ES-I3 (cell line): ENCODE results near the gene KCNK4.
"Not testable (repeated sequence)": the region's sequence is repeated elsewhere in the genome, so short reads cannot be mapped to it uniquely, and the experiment has no call there.

Experiments
- H3K36me3 ChIP-seq: 2 replicates; pipeline ENCODE4 v1.6.1; 2013; ENCODE audit warnings: mild to moderate bottlenecking, low read length, control low read depth, moderate library complexity; ENCODE audit not compliant: insufficient read depth
- H3K4me1 ChIP-seq: 2 replicates; pipeline ENCODE4 v1.6.1; 2013; ENCODE audit warnings: mild to moderate bottlenecking, control low read depth, low read length; ENCODE audit not compliant: insufficient read depth
- H3K9ac ChIP-seq: 2 replicates; pipeline ENCODE4 v1.6.1; 2013; ENCODE audit warnings: low read depth, mild to moderate bottlenecking, low read length, moderate library complexity
- H3K9me3 ChIP-seq: 2 replicates; pipeline ENCODE4 v1.6.1; 2013; ENCODE audit warnings: mild to moderate bottlenecking, low read length, moderate library complexity; ENCODE audit not compliant: control insufficient read depth, insufficient read depth

The KCNK4 gene

GRCh38 chr11:64291262-64291751, at the start of gene KCNK4:
Gene KCNK4 (plus strand): TSS chr11:64291302. CDS start chr11:64293019, 1,717 bp downstream.
- 0 out of 2 replicates have a peak, but pooled peaks cover 2% of the 10 kb centered on the region for H3K4me1 ChIP-seq
- peak within 1 kb of the TSS; percentile 60 for H3K9ac ChIP-seq
- H3K9me3 ChIP-seq = no peaks in the 10 kb centered on the region; the same call in 1 of the 2 replicates
- H3K36me3 ChIP-seq = no peaks in the 10 kb centered on the region

- H3K4me1 ChIP-seq = peaks cover 5% of the 10 kb centered on the region
- H3K9ac ChIP-seq = peak overlapping the region; percentile 99
- no peaks in the 10 kb centered on the region for H3K9me3 ChIP-seq
- H3K36me3 ChIP-seq = no peaks in the 10 kb centered on the region
Observed at GRCh38 chr11:64241491-64242374, 49.4 kb upstream of the KCNK4 start.

- H3K9me3 ChIP-seq = no peaks in the 10 kb centered on the region
- H3K4me1 ChIP-seq = peaks cover 12% of the 10 kb centered on the region
- no peaks in the 10 kb centered on the region for H3K36me3 ChIP-seq
- H3K9ac ChIP-seq = no peak overlapping the region
Observed at GRCh38 chr11:64243236-64243854, 47.8 kb upstream of the KCNK4 start.

GRCh38 chr11:64244107-64244506, 47.0 kb upstream of the KCNK4 start:
- H3K4me1 ChIP-seq = peaks cover 18% of the 10 kb centered on the region

GRCh38 chr11:64244966-64245365, 46.1 kb upstream of the KCNK4 start:
- H3K9ac ChIP-seq = no peak overlapping the region
- H3K4me1 ChIP-seq = peaks cover 23% of the 10 kb centered on the region
- no peaks in the 10 kb centered on the region for H3K9me3 ChIP-seq
- no peaks in the 10 kb centered on the region for H3K36me3 ChIP-seq

More at GRCh38 chr11:64244107-64244506, 47.0 kb upstream of the KCNK4 start:
- no peaks in the 10 kb centered on the region for H3K36me3 ChIP-seq
- H3K9me3 ChIP-seq = no peaks in the 10 kb centered on the region
- no peak overlapping the region for H3K9ac ChIP-seq

- no peaks in the 10 kb centered on the region for H3K36me3 ChIP-seq
- no peaks in the 10 kb centered on the region for H3K9me3 ChIP-seq
- H3K4me1 ChIP-seq = peaks cover 24% of the 10 kb centered on the region
- peak overlapping the region; percentile 86; the same call in 1 of the 2 replicates for H3K9ac ChIP-seq
Observed at GRCh38 chr11:64245401-64245796, 45.7 kb upstream of the KCNK4 start.

GRCh38 chr11:64245797-64246620, 45.1 kb upstream of the KCNK4 start:
- Histone ChIP-seq H3K4me1 (peaks cover 28% of the 10 kb centered on the region), H3K9me3 (no peaks in the 10 kb centered on the region), H3K36me3 (no peaks in the 10 kb centered on the region), H3K9ac (peak overlapping the region; percentile 86)

- Histone ChIP-seq H3K4me1 (peaks cover 28% of the 10 kb centered on the region), H3K9ac (peak overlapping the region; percentile 86)
- not testable (repeated sequence) for H3K36me3 ChIP-seq, H3K9me3 ChIP-seq
Observed at GRCh38 chr11:64246621-64246870, 44.6 kb upstream of the KCNK4 start.

GRCh38 chr11:64246871-64247728, 44.0 kb upstream of the KCNK4 start, which contains the start of gene PPP1R14B:
Gene PPP1R14B (minus strand): TSS chr11:64246943. CDS start chr11:64246673, 270 bp downstream.
- Histone ChIP-seq H3K9me3 (no peaks in the 10 kb centered on the region), H3K36me3 (no peaks in the 10 kb centered on the region), H3K9ac (peak within 1 kb of the TSS; percentile 86), H3K4me1 (peaks cover 28% of the 10 kb centered on the region)

- H3K36me3 ChIP-seq = no peaks in the 10 kb centered on the region
- H3K9ac ChIP-seq = peak overlapping the region; percentile 86
- H3K9me3 ChIP-seq = no peaks in the 10 kb centered on the region
- H3K4me1 ChIP-seq = peaks cover 30% of the 10 kb centered on the region
Observed at GRCh38 chr11:64247729-64248531, 43.2 kb upstream of the KCNK4 start.

GRCh38 chr11:64248578-64248977, 42.5 kb upstream of the KCNK4 start:
- Histone ChIP-seq H3K9ac (no peak overlapping the region), H3K4me1 (peaks cover 30% of the 10 kb centered on the region), H3K36me3 (no peaks in the 10 kb centered on the region), H3K9me3 (no peaks in the 10 kb centered on the region)

- Histone ChIP-seq H3K36me3 (no peaks in the 10 kb centered on the region), H3K4me1 (peaks cover 30% of the 10 kb centered on the region), H3K9me3 (no peaks in the 10 kb centered on the region), H3K9ac (no peak overlapping the region)
Observed at GRCh38 chr11:64249038-64249437, 42.1 kb upstream of the KCNK4 start.
